Measurements from ENCODE around the gene C3orf62.

The C3orf62 gene

GRCh38 chr3:49276475-49277382 lies at the start of gene C3orf62:
TSS of gene C3orf62 (minus strand) at chr3:49277232. CDS start at chr3:49276872, 360 bp downstream.
- no peak for TF ChIP-seq L3MBTL2 (conservative IDR thresholded peaks at IDR 0.05)
- TF ChIP-seq SP1 (IDR thresholded peaks at IDR 0.05) = no peak
- DNase-seq (ENCODE audit: extremely low spot score) = no peak
- CTCF ChIA-PET = no interaction called here
- POLR2A ChIA-PET = no interaction called here

GRCh38 chr3:49324768-49325167 lies 47.7 kb upstream of the C3orf62 start:
- DNase-seq (ENCODE audit: extremely low spot score) = no peak
- no peak for TF ChIP-seq SP1 (IDR thresholded peaks at IDR 0.05)
- no peak for TF ChIP-seq ZNF384 (IDR thresholded peaks at IDR 0.05)
- TF ChIP-seq SUZ12 (IDR thresholded peaks at IDR 0.05) = no peak
- TF ChIP-seq FOXM1 (IDR thresholded peaks at IDR 0.05; ENCODE audit: borderline replicate concordance) = no peak
- no peak for TF ChIP-seq L3MBTL2 (conservative IDR thresholded peaks at IDR 0.05)
- no peak for TF ChIP-seq PKNOX1 (IDR thresholded peaks at IDR 0.05)
- TF ChIP-seq HDGF (IDR thresholded peaks at IDR 0.05; ENCODE audit: borderline replicate concordance) = no peak
- no peak for TF ChIP-seq FOXK2 (IDR thresholded peaks at IDR 0.05)
- TF ChIP-seq TARDBP (IDR thresholded peaks at IDR 0.05) = no peak
- no peak for TF ChIP-seq FOXA1 (IDR thresholded peaks at IDR 0.05)
- no peak for TF ChIP-seq NFRKB (IDR thresholded peaks at IDR 0.05)
- TF ChIP-seq BHLHE40 (IDR thresholded peaks at IDR 0.05; ENCODE audit: borderline replicate concordance) = no peak
- no peak for TF ChIP-seq ARNT (IDR thresholded peaks at IDR 0.05)
- TF ChIP-seq LEF1 (IDR thresholded peaks at IDR 0.05; ENCODE audit: borderline replicate concordance) = no peak
- no peak for TF ChIP-seq ELF4 (IDR thresholded peaks at IDR 0.05)
- TF ChIP-seq CTBP1 (IDR thresholded peaks at IDR 0.05; ENCODE audit: borderline replicate concordance) = no peak
- CTCF ChIA-PET = interaction anchor here (0.8 kb wide), 1 partner anchor 15 kb away, joined by 3 read pairs; the partner anchor contains the start of gene USP4
- POLR2A ChIA-PET = interaction anchor here (1.5 kb wide), 1 partner anchor 15 kb away, joined by 5 read pairs; the partner anchor contains the start of gene USP4

- DNase-seq (ENCODE audit: extremely low spot score) = no peak
- TF ChIP-seq L3MBTL2 (conservative IDR thresholded peaks at IDR 0.05) (no peak), ARNT (IDR thresholded peaks at IDR 0.05) (no peak), TARDBP (IDR thresholded peaks at IDR 0.05) (no peak), ELF4 (IDR thresholded peaks at IDR 0.05) (no peak), NFRKB (IDR thresholded peaks at IDR 0.05) (no peak), PKNOX1 (IDR thresholded peaks at IDR 0.05) (no peak), FOXK2 (IDR thresholded peaks at IDR 0.05) (no peak), FOXM1 (IDR thresholded peaks at IDR 0.05; ENCODE audit: borderline replicate concordance) (no peak)
- ChIA-PET CTCF (interaction anchor here (1.0 kb wide), 1 partner anchor 14 kb away, joined by 4 read pairs; no protein-coding TSS in a partner anchor), POLR2A (interaction anchor here (1.2 kb wide), 1 partner anchor 23 kb away, joined by 7 read pairs; the partner anchor contains the start of gene USP4)
Observed at GRCh38 chr3:49316696-49317457, 39.8 kb upstream of the C3orf62 start.

- CTCF ChIA-PET = interaction anchor here (0.6 kb wide), 1 partner anchor 618 kb away, joined by 5 read pairs; no protein-coding TSS in a partner anchor
- DNase-seq (ENCODE audit: extremely low spot score) = no peak
- POLR2A ChIA-PET = no interaction called here
- TF ChIP-seq FOXA1 (IDR thresholded peaks at IDR 0.05) = no peak
- no peak for TF ChIP-seq ARNT (IDR thresholded peaks at IDR 0.05)
Observed at GRCh38 chr3:49313896-49314688, 37.1 kb upstream of the C3orf62 start.

- POLR2A ChIA-PET = no interaction called here
- no peak for DNase-seq (ENCODE audit: extremely low spot score)
- CTCF ChIA-PET = no interaction called here
- TF ChIP-seq NFRKB (IDR thresholded peaks at IDR 0.05) (no peak), TARDBP (IDR thresholded peaks at IDR 0.05) (no peak), HDGF (IDR thresholded peaks at IDR 0.05; ENCODE audit: borderline replicate concordance) (no peak), ARNT (IDR thresholded peaks at IDR 0.05) (no peak), ZNF384 (IDR thresholded peaks at IDR 0.05) (no peak), SUZ12 (IDR thresholded peaks at IDR 0.05) (no peak)
Observed at GRCh38 chr3:49311283-49311682, 34.3 kb upstream of the C3orf62 start.

- TF ChIP-seq CTBP1 (IDR thresholded peaks at IDR 0.05; ENCODE audit: borderline replicate concordance) (no peak), TARDBP (IDR thresholded peaks at IDR 0.05) (no peak), SP1 (IDR thresholded peaks at IDR 0.05) (no peak), FOXM1 (IDR thresholded peaks at IDR 0.05; ENCODE audit: borderline replicate concordance) (no peak), PKNOX1 (IDR thresholded peaks at IDR 0.05) (no peak), BHLHE40 (IDR thresholded peaks at IDR 0.05; ENCODE audit: borderline replicate concordance) (no peak), FOXA1 (IDR thresholded peaks at IDR 0.05) (no peak), ARNT (IDR thresholded peaks at IDR 0.05) (no peak), L3MBTL2 (conservative IDR thresholded peaks at IDR 0.05) (no peak), HDGF (IDR thresholded peaks at IDR 0.05; ENCODE audit: borderline replicate concordance) (no peak), FOXK2 (IDR thresholded peaks at IDR 0.05) (no peak), ZNF384 (IDR thresholded peaks at IDR 0.05) (no peak), SUZ12 (IDR thresholded peaks at IDR 0.05) (no peak)
- ChIA-PET POLR2A (no interaction called here), CTCF (no interaction called here)
- no peak for DNase-seq (ENCODE audit: extremely low spot score)
Observed at GRCh38 chr3:49310677-49311076, 33.6 kb upstream of the C3orf62 start.

All from HEK293T (cell line).